ENCODE data around the gene EVA1A.

Gene EVA1A

DNA sequence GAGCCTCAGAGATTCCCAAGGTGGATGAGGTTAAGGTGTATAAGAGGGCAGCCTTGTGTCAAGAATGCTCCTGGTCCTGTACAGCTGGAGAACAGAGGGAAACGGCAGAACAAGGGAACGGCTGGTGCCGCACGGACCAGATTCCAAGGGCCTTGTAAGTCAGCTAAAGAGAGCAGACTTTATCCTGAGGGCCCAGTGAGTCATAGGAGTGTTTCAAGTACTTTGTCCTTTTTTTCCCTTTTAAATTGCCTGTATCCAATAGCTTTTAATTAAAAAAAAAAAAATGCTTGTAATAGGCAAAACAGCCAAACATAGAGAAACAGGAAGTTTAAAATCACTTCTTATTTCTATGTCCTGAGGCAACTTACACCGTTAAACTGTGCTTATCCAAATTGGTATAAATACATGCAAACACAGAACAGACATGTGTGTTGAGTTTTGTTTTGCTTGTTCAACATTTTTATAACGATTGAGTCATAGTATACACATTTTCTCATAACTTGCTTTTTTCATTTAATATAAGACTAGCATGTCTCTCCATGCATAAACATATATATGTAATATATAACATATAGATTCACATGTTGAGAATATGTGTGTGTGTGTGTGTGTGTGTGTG is 42.1 kb upstream of the EVA1A start:
- H3K27ac ChIP-seq (ENCODE audit: low read depth, low read length): no peak overlapping the region
- peaks cover 9% of the 10 kb centered on the region; the same call in 1 of the 2 replicates for H3K4me1 ChIP-seq (ENCODE audit: insufficient read depth, low read length)
- no peaks in the 10 kb centered on the region for H3K36me3 ChIP-seq (ENCODE audit: insufficient read depth, low read length)
- no peaks in the 10 kb centered on the region for H3K9me3 ChIP-seq (ENCODE audit: insufficient read depth, low read depth, low read length)
- H3K4me3 ChIP-seq (ENCODE audit: low read length): no peak overlapping the region
- 85% methylated on average over 5 of the region's 6 CpGs for WGBS
- no peak overlapping the region for H3K9ac ChIP-seq (ENCODE audit: low read depth, low read length)
- no peaks in the 10 kb centered on the region for H3K27me3 ChIP-seq (ENCODE audit: insufficient read depth, low read length)

DNA sequence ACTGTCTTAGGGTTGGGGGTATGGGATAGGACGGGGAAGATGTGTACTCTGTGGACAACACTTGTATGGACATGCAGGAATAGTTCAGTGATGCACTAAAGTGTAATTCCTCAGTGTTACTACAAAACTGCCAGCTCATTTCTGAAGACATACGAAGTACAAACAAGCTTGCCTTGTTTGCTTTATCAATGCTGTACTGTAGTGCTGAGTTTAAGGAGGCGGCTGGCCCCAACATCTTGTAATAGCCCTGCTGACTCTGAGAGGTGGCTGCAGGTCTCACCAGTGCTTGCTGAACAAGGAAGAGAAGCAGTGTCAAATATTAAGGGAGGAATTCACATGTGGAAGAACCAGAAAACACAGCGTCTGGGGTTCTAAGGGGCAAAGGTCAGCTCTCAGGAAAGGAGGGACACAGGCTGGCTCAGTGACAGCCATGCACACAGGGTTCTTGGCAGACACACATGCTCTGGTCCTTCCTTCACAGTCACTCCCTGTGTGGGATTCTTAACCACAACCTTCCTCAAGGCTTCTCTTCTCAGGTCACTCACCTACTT is 39.8 kb upstream of the EVA1A start:
- H3K9ac ChIP-seq (ENCODE audit: low read depth, low read length): no peak overlapping the region
- no peaks in the 10 kb centered on the region for H3K4me1 ChIP-seq (ENCODE audit: insufficient read depth, low read length)
- no peak overlapping the region for H3K27ac ChIP-seq (ENCODE audit: low read depth, low read length)
- H3K4me3 ChIP-seq (ENCODE audit: low read length): no peak overlapping the region
- no peaks in the 10 kb centered on the region for H3K27me3 ChIP-seq (ENCODE audit: insufficient read depth, low read length)
- no peaks in the 10 kb centered on the region for H3K9me3 ChIP-seq (ENCODE audit: insufficient read depth, low read depth, low read length)
- 94% methylated on average over 4 of the region's 4 CpGs for WGBS
- H3K36me3 ChIP-seq (ENCODE audit: insufficient read depth, low read length): no peaks in the 10 kb centered on the region

DNA sequence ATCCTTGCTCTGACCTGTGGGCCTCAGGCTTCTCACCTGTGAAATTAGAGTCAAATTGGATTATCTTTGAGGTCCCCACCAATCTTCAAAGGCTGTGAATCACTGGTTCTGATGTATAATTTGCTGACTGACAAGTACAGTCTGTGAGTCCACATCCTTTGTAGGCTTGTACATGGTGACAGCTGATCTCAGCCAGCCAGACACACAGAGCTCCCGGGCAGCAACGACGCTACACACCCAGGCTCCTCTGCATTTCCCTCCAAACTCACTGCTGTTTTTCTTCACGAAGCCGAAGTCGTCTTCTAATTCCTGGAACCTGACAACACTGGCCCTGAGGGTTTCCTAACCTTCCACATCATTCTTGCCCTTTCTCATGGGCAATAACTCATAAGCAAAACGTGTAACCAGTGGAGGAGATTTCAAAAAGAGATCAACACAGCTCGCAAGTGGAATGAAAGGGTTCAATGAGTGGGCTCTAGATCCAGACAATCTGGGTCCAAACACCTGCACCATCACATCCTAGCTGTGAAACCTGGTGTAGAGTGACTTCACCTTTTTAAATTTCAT is 37.9 kb upstream of the EVA1A start:
- H3K4me3 ChIP-seq (ENCODE audit: low read length): no peak overlapping the region
- H3K36me3 ChIP-seq (ENCODE audit: insufficient read depth, low read length): no peaks in the 10 kb centered on the region
- no peaks in the 10 kb centered on the region for H3K9me3 ChIP-seq (ENCODE audit: insufficient read depth, low read depth, low read length)
- no peak overlapping the region for H3K9ac ChIP-seq (ENCODE audit: low read depth, low read length)
- H3K27me3 ChIP-seq (ENCODE audit: insufficient read depth, low read length): no peaks in the 10 kb centered on the region
- H3K4me1 ChIP-seq (ENCODE audit: insufficient read depth, low read length): no peaks in the 10 kb centered on the region
- no peak overlapping the region for H3K27ac ChIP-seq (ENCODE audit: low read depth, low read length)
- WGBS: 96% methylated on average over 8 of the region's 8 CpGs

DNA sequence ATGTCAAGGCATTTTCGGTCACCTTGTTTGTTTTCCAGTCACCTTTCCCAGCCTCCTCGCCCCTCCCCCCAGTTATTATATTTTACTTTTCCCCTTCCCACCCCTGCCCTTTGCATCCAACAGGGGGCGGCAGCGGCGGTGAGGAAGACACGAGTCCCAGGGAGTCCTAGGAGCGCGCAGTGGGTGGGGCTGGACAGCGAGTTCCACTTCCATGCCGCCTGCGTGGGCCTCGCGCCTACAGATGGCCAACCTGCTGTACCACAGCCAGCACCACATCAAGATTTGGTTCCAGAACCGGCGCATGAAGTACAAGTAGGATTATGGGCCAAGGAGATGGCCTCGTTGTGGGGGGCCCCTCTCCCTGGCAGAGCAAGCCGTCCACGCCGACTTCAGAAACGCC is 37.2 kb upstream of the EVA1A start:
- Histone ChIP-seq H3K9ac (ENCODE audit: low read depth, low read length) (no peak overlapping the region), H3K27ac (ENCODE audit: low read depth, low read length) (no peak overlapping the region), H3K36me3 (ENCODE audit: insufficient read depth, low read length) (no peaks in the 10 kb centered on the region), H3K27me3 (ENCODE audit: insufficient read depth, low read length) (no peaks in the 10 kb centered on the region), H3K4me3 (ENCODE audit: low read length) (no peak overlapping the region), H3K4me1 (ENCODE audit: insufficient read depth, low read length) (no peaks in the 10 kb centered on the region), H3K9me3 (ENCODE audit: insufficient read depth, low read depth, low read length) (no peaks in the 10 kb centered on the region)
- WGBS: 96% methylated on average over 20 of the region's 20 CpGs

DNA sequence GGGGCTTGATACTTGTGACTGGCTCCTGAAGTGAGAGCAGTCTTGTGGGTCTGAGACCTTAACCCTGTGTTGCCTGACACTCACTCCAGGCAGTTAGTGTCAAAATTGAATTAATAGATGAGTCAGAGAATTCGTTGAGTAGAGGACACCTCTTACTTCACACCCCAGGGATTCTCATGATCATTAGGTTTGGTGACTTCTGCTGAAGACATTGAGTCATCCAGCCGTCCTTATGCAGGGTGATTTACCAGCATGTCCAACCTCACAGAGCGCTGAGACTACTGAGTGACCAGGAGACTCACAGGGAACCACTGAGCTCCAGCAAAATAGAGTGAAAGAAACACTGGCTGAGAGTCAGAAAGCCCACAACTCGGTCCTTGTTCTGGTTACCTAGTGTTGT is 36.0 kb upstream of the EVA1A start:
- H3K36me3 ChIP-seq (ENCODE audit: insufficient read depth, low read length): no peaks in the 10 kb centered on the region
- no peak overlapping the region for H3K9ac ChIP-seq (ENCODE audit: low read depth, low read length)
- no peaks in the 10 kb centered on the region for H3K27me3 ChIP-seq (ENCODE audit: insufficient read depth, low read length)
- H3K4me1 ChIP-seq (ENCODE audit: insufficient read depth, low read length): no peaks in the 10 kb centered on the region
- H3K4me3 ChIP-seq (ENCODE audit: low read length): no peak overlapping the region
- WGBS: 88% methylated on average over 3 of the region's 4 CpGs
- H3K27ac ChIP-seq (ENCODE audit: low read depth, low read length): no peak overlapping the region
- H3K9me3 ChIP-seq (ENCODE audit: insufficient read depth, low read depth, low read length): no peaks in the 10 kb centered on the region

DNA sequence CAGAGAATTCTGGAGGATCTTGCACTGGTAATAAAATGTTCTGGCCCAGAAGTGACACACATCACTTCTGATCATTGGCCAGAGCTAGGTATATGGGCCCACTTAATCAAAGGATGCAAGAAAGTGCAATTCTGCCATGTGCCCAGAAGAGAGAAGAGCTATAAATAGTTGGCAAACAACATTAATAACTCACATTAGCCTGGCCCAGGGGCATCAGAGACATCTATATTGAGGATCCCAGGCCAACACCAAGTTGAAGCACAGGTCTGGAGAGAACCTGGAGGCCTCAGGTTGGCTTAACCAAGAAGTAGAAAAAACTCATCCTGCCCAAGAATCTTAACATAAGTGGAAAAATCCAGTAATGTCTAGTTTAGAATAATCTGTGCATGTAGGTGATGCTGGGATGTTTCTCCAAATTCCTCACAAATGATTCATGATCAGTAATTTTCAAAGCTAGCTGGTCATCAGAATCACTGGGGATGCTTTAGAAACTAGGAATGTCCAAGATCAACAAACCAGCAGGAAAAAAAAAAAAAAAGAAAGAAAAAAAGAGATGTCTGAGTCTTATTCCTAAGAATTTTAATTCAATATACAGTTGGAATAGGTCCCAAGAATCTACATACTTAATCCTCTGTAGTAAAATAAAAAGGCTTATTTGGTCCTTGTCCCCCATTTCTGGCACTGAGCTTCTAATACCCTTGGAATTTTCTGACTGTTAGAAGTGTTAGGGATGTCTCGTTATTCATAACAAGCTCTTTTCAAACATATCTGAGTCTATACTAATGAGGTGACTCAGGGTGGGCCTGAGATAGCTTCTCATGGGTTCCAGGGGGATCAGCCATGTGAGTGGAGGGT is 35.0 kb upstream of the EVA1A start:
- Histone ChIP-seq H3K4me3 (ENCODE audit: low read length) (no peak overlapping the region), H3K9me3 (ENCODE audit: insufficient read depth, low read depth, low read length) (no peaks in the 10 kb centered on the region), H3K9ac (ENCODE audit: low read depth, low read length) (no peak overlapping the region), H3K27ac (ENCODE audit: low read depth, low read length) (no peak overlapping the region), H3K36me3 (ENCODE audit: insufficient read depth, low read length) (no peaks in the 10 kb centered on the region), H3K27me3 (ENCODE audit: insufficient read depth, low read length) (no peaks in the 10 kb centered on the region), H3K4me1 (ENCODE audit: insufficient read depth, low read length) (no peaks in the 10 kb centered on the region)
- WGBS: no CpG with 5 or more reads among the region's 1 CpG

DNA sequence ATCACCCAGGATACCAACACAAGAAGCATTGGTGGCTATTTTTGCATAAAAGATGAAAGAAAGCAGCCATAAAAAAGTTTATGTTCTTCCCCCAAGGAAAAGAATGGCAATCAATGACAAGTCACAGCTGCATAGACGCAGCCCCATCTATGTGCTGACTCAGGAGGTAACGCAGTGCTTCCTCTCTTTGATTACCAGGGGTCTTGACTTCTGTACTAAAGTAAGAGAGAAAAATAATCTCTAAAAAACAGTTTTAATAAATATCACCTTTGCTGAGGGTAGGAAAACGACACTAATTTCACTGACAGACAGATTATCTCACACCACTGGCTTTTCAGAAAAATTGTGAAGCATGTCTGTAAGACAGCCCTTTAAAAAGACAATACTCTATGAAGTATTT is 33.9 kb upstream of the EVA1A start:
- H3K4me3 ChIP-seq (ENCODE audit: low read length): no peak overlapping the region
- WGBS: 79% methylated on average over 3 of the region's 3 CpGs
- H3K9me3 ChIP-seq (ENCODE audit: insufficient read depth, low read depth, low read length): no peaks in the 10 kb centered on the region
- H3K4me1 ChIP-seq (ENCODE audit: insufficient read depth, low read length): no peaks in the 10 kb centered on the region
- no peaks in the 10 kb centered on the region for H3K36me3 ChIP-seq (ENCODE audit: insufficient read depth, low read length)
- no peak overlapping the region for H3K27ac ChIP-seq (ENCODE audit: low read depth, low read length)
- no peaks in the 10 kb centered on the region for H3K27me3 ChIP-seq (ENCODE audit: insufficient read depth, low read length)
- no peak overlapping the region for H3K9ac ChIP-seq (ENCODE audit: low read depth, low read length)

DNA sequence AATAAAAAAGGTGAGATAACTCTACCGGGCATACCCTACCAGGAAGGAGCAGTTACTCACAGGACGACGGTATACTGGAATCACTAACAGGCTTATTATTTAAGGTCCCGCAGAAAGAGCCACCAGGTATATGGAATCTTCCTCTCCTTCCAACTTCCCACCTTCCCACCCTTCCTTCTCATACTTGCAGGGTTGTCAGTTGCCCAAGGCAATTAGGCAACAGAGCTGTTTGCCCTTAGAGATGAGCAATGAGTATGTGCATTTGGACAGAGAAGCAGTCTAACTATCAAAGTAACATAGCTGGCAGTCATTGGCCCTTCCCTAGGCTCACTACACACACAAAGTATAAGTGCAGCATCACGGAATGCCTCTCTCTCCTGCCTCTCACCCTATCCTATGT is 32.1 kb upstream of the EVA1A start:
- H3K9ac ChIP-seq (ENCODE audit: low read depth, low read length): no peak overlapping the region
- no peak overlapping the region for H3K4me3 ChIP-seq (ENCODE audit: low read length)
- WGBS: 92% methylated on average over 5 of the region's 5 CpGs
- no peak overlapping the region for H3K27ac ChIP-seq (ENCODE audit: low read depth, low read length)
- H3K9me3 ChIP-seq (ENCODE audit: insufficient read depth, low read depth, low read length): no peaks in the 10 kb centered on the region
- no peaks in the 10 kb centered on the region for H3K27me3 ChIP-seq (ENCODE audit: insufficient read depth, low read length)
- H3K4me1 ChIP-seq (ENCODE audit: insufficient read depth, low read length): no peaks in the 10 kb centered on the region
- H3K36me3 ChIP-seq (ENCODE audit: insufficient read depth, low read length): no peaks in the 10 kb centered on the region

DNA sequence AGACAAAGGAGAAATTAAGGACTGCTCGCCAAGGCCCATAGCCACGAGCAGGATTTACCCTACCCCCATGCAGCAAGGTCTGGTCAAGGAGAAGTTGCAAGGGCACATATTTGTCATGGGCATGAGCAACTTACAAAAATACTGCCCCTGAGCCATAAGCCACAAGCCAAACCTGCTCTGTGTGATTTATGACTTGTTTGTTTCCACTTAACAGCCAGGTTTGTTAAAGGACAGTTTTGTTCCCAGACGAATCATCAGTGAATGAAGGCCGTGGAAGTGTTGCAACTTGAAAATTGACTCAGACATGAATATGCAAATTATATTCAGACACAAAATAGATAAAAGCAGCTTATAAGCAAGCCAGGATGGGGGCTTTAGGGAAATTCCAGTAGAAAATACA is 31.3 kb upstream of the EVA1A start:
- H3K4me1 ChIP-seq (ENCODE audit: insufficient read depth, low read length): no peaks in the 10 kb centered on the region
- no peaks in the 10 kb centered on the region for H3K9me3 ChIP-seq (ENCODE audit: insufficient read depth, low read depth, low read length)
- no peak overlapping the region for H3K4me3 ChIP-seq (ENCODE audit: low read length)
- no peaks in the 10 kb centered on the region for H3K36me3 ChIP-seq (ENCODE audit: insufficient read depth, low read length)
- no peak overlapping the region for H3K9ac ChIP-seq (ENCODE audit: low read depth, low read length)
- H3K27ac ChIP-seq (ENCODE audit: low read depth, low read length): no peak overlapping the region
- WGBS: 78% methylated on average over 3 of the region's 4 CpGs
- H3K27me3 ChIP-seq (ENCODE audit: insufficient read depth, low read length): no peaks in the 10 kb centered on the region

DNA sequence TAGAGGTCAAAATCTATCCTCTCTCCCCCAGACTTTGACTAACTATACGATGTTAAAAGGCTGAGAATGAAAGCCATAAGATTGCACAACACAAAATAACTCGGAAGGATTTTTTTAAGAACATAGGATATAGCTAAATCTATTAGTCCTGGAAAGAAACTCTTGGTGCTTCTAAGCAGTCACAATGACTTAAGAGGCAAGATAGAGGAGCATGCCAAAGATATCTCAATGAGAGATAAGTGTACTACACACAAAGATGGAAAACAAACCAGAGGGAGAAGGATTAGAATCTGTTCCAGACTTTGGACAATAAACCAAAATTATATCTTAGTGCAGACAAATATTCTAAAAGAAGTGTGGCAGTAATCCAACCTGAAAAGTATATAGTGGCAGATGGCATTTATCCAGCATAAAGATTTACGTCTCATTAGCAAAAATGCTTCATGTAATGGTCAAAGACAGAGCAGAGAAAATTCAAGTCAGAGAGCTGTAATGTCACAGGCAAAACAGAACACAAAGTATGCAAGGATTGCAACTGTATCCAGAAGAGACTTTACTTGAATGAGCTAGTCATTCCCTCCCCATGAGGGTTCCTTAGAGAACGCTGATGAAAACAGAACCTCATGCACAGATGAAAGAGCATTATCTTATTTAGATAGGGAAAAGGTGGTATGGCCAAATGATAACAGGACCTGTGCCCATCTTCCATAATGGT is 28.8 kb upstream of the EVA1A start:
- Histone ChIP-seq H3K4me3 (ENCODE audit: low read length) (no peak overlapping the region), H3K36me3 (ENCODE audit: insufficient read depth, low read length) (no peaks in the 10 kb centered on the region), H3K9me3 (ENCODE audit: insufficient read depth, low read depth, low read length) (no peaks in the 10 kb centered on the region), H3K9ac (ENCODE audit: low read depth, low read length) (no peak overlapping the region), H3K27ac (ENCODE audit: low read depth, low read length) (no peak overlapping the region), H3K4me1 (ENCODE audit: insufficient read depth, low read length) (no peaks in the 10 kb centered on the region), H3K27me3 (ENCODE audit: insufficient read depth, low read length) (no peaks in the 10 kb centered on the region)
- WGBS: 84% methylated on average over 3 of the region's 4 CpGs

Data from HUES64 (cell line).